NOMO-1 treated with DMSO at 0.1 percent for 48 hours (cell line): ENCODE measurements around the gene FHIT.

Source experiments
- DNase-seq: peaks from one replicate; lab custom pipeline; 2025; ENCODE audit not compliant: unreplicated experiment; lab: John Stamatoyannopoulos, UW

FHIT gene

DNA sequence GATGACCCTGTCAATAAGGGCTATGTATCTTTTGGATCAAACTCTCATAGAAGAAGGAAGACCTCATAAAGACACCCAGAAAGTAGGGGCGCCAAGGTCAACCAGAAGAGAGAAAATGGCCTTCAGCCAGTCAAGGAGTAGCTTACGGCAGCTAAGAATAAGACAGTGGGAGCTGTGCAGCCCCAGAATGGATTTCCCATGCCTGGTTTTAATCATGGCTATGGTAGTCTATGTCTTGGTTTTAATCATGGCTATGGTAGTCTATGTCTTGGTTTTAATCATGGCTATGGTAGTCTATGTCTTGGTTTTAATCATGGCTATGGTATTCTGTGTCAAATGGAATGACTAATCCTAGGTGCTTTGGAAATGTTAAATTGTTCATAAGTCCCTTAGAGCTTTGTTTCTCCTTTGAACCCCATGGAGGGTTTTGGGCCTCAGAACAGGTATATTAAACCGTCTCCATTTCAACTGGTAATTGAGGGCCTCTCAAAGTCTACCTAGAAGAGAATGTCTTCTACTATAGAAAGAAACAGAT is 1459.4 kb downstream of the FHIT start:
- DNase-seq = no peak

DNA sequence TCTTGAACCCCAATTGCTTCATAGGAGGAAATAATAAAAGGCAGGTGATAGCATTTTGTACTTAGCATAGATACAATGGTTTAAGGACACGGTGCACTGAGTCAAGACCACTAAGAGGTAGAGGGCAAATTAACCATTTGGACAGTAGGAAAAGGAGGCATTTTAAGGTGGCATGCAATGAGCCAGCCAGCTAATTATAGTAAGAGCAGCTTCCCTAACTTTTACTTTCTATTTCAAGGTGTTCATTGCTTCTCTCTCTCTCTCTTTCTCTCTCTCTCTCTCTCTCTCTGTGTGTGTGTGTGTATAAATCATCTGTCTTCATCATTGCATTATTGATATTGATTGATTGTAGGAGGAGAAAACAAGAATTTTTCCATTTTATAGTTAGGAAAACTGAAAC is 1461.0 kb downstream of the FHIT start:
- DNase-seq = peak; percentile 16

DNA sequence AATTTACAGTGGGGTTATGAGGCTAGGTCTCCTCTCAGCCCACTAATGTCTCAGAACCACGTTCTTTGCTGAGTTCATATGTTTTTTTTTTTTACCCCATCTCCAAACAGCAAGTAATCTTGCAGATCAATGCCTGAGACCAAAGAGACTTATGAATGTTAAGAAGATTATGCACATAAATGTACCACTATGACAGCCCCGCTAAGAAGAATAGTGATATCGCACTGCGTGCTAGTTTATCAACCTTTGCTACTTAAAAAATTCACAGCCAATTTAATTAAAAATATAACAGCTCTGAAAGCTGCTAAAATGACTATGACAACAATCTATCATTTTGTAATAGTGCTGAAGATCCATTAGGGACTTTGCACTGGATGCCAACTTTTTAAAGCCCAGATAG is 1462.5 kb downstream of the FHIT start:
- DNase-seq = no peak

DNA sequence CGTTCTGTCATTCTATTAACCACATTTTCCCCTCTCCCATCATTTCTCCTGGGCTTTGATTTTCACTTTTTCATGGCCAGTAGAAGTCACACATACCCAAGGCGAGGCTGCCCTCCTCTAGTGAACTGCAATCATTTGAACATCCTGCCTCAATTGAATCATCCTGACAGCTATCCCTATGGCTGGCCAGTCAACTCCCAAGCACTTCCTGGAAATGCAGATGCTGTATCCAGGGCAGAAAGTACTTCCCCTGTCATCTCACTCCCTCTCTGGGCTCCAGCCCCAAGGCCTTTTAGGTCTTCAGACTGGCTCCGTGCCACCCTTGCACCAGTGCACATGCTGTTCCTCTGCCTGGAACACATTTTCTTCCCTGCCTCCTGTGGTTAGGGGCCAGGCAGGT is 1463.1 kb downstream of the FHIT start:
- DNase-seq = no peak

DNA sequence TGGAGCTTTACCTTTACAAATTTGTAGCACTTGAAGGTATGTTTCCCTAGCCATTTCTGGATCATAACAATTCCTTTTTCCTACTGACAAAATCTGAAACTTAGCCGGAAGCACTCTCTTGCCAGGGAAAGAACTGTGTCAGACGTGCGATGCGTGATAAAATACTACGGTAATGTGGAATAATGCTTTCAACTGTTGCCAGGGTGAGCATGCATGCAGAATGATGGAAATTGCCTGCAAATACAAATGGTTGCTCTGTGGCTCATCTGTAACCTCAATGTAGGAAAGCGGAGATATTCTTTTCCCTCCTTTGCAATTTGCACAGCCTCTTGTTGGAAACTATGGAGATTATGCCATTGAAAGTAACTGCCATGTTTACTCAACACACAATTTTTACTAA is 1464.9 kb downstream of the FHIT start:
- DNase-seq = no peak

DNA sequence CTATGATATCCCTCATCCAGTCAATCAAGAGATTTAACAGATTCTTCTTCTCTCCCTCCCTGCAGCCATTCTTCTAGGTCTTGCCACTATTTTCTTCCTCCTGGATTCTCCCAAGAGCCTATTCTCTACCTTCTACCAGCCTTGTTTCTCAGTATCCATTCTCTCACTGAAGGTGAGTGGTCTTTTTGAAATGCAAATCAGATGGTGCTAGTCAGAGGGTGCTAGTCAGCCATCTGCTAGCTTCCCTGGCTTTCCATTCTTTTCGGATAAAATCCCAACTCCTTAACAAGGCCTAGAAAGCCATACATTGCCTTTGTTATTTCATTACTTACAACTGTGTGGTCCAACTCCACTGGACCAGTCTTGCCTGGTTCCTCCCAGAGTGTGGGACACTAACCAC is 1467.1 kb downstream of the FHIT start:
- no peak for DNase-seq

DNA sequence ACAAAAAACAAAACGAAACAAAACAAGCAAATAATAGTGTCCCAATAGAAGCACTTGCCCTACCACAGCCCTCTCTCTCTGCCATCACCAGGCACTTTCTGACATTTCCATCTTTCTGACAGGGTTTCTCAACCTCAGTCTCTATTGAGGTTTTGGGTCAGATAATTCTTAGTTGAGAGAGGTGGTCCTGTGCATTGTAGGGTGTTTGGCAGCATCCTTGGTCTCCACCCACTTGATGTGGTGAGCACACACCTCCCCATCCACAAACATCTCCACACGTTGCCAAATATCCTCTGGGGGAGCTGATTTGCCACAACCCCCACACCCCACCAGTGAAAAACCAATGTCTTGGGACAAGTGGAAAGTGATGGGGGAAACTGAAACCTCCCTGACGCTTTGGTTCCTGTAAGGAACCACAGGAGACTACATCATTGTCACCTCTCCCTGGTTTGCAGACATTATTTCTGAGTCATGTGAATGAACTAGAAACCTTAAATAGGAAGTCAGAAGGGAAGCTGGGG is 1467.7 kb downstream of the FHIT start:
- DNase-seq = peak; percentile 86

DNA sequence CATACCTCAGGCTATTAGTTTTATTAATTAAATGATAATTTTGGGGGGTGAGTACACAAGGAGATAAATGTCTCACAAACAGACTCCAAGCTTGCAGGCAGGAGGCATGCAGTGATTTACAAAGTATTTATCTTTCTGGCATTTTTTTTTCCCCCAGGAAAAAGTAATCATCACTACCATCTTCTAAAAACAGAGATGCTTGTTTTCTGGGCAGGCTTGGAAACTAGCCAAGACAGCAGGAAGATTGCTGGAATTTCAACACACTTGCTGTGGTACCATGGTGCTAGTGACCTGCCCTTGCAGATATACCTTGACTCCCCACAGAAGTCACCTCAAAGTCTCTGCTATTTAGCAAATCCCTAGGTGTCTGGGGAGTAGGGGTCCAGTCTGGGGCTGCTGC is 1468.6 kb downstream of the FHIT start:
- no peak for DNase-seq

DNA sequence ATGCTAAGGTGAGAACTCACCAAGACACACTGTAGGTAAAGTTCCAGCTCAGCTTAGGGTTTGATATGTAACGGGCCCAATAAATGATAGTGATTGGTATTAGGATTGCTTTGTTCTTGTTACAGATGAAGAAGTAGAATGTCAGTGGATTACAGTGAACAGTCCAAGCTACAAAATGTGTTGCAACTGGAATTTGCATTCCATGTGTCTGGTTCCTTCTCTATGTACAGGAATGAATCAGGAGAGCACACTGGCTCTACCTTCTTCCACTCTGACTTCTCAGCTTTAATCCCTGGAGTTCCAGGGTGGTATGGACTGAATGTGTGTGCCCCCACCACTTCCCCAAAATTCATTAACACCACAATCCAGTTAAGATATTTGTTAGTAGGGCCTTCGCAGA is 1471.0 kb downstream of the FHIT start:
- DNase-seq = no peak

DNA sequence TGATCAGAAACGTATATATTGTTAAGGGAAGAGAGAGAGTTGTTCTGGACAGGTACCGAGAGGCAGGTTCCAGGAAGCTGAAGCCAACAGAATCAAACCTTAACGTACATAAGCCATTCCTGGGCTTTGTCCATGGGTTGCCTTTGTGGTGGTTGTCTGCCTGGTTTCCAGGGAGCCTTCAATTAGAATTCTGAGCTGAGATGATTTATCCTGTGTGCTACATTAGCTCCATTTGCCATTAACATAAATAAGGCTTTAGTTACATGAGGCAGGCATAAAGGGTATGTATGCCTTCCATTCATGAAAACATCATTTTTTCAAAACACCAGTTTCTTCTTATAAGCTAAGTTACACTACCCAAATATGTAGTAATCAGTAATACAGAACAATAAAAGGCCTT is 1472.0 kb downstream of the FHIT start:
- DNase-seq = no peak

DNA sequence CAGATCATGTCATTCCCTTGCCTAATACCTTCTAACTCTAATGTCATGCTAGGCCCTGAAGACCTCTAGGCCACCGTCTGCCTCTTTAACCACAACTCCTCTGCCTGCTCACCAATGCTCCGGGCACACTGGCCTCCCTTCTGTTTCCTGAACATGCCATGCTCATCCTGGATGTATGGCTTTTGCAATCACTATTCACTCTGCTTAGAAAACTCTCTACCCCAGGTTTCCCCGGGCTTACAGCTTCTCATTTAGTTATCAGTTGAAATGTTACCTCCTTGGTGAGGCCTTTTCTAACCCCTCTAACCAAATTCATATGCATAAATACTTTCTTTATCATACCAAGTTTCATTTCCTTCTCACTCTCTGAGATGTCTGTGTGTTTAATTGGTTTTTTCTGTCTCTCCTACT is 1473.6 kb downstream of the FHIT start:
- peak; percentile 70 for DNase-seq

DNA sequence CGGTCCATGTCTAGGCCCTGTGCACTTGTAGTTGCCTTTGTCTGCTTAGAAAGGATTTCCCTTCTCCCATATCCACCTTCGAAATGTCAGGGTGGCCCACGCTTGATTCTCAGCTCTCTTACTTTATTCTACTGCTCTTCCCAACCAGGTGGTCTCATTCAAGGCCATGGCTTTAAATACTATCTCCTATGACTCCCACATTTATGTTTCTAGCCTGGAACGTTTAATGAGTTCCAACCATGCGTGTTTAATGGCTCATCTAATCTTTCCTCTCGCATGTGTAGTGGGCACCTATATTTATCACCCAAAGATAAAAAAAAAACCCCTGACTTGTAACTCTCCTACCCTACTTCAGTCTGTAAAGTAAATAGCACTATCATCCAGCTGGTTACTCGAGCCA is 1474.2 kb downstream of the FHIT start:
- no peak for DNase-seq

DNA sequence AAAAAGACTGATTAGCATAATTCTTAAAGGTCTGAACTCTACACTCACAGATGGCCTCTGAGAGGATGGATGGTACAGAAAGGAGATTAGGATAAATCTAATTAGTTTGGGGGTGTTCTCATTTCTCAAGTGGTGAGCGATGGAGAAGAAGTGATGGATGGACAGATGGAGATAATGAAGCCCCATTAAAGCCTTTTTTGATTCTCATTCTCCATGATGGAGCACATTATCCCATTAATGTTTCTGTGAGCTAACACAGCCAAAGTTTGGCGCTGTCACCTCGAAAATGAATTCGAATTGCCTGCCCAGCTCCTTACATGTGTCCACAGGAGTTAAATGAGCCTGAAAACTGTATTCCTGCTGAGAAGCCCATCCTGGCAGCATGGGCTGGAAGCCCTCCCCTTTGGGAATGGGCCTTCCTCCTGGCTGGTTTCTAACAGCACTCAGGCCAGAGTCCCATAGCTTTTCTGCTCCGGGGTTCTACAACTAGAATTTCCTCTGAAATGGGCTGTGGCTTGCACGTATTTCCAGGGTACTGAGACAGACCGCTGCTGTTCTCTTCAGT is 1475.4 kb downstream of the FHIT start:
- DNase-seq = no peak

DNA sequence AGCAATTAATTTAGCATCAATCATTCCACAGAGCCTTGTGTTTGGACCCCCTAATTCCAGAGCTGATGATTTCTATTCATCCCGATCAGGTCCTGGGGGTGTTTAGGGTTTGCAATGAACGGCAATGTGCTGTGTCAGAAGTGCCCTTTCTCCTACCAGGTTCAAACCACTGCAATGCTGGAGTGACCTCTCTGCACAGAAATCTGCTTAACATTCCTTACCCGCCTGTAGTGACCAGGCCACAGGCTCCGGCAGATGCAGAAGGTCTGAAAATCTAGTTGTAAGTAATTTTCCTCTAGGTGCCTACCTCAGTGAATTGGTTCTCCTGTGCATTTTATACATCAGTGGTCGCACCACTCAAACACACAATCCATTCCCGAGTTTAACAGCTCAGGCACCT is 1476.1 kb downstream of the FHIT start:
- DNase-seq = no peak

DNA sequence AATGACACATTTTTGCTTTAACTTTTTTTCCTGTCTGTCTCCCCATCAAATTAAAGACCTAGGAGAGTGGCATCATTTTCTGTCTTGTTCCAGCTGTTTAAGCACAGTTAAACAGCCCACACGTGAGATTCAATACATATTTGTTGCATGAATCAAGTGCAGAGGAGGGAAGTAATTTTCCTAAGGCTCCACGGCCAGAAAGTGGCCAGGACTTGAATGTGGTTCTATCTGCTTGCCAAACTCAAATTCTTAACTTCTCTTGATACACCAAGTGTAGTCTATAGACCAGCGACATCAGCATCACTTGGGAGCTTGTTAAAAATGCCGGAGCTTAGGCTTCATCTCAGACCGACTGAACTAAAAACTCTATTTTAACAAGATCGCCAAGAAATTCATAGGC is 1476.6 kb downstream of the FHIT start:
- no peak for DNase-seq

DNA sequence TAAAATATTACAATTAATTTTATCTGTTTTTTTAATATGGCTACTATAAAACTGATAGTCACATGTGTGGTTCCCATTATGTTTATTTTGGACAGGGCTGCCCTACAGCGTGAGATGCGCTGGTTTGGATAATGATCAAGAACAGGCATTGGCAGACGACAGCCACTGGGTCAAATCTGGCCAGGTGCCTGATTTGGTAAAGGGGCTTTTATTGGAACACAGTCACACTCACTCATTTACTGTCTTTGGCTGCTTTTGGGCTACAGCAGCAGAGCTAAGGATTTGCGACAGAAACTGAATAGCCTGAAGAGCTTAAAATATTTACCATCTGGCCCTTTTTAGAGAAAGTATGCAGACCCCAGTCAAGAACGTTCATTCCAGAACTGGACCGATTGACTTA is 1477.3 kb downstream of the FHIT start:
- no peak for DNase-seq

DNA sequence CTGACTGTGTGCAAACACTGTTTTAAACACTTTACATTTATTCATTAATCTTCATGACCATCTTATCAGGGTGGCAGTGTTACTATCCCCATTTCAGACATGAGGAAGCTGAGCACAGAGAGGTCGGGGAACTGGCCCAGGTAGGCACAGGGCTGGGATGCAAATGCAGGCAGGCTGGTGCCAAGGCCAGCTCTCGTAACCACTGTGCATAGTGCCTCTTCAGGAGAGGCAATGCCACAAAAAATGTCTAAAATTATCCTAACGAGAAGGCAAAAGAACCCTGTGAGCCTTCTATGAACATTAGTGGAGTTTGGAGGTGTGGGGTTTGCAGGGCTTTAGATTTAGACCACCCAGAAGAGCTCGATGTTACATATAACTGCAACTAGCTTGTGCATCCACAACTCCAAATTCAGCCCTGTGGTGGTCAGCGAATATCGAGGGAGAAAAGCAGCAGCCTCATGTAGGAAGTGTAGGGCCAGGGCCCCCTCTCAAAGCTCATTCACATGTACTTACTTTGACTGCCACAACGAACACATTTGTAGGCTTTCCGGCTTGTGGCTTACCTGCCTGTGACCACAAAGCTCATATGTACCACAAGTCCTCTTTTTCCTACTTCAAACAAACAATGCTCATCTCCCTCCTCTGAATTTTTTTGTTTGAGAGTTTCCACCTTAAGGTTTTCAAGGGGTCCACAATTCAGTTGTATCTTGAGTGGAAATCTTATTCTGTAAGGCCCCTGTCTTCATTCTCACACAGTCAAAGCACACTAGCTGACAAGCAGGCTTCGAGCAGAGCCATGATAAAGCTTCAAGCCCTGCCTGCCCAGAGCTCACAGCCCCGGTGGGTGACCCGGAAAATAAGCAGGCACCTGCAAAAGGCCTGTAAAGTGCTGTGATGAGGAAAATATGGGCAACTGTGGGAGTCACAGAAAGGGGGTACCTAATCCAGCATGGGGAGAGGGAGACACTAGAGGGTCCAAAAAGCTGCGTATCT is 1478.5 kb downstream of the FHIT start:
- no peak for DNase-seq

DNA sequence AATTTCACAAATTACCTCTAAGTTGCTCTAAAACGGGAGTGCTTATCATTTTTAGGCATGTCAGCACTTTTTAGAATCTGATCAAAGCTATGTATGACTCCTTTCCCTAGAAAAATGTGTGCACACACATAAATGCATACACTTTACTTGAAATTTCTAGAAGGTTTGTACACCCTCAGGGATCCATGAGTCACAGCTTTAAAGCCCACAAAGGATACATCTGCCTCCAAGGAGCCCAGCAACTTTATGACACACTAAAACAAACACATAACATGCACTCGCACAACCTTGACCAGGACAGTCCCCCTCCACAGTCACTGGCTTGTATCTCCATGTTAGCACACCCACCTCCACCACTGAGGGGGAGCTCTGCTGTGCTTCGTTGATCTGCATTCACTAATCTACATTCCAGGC is 1479.5 kb downstream of the FHIT start:
- no peak for DNase-seq

DNA sequence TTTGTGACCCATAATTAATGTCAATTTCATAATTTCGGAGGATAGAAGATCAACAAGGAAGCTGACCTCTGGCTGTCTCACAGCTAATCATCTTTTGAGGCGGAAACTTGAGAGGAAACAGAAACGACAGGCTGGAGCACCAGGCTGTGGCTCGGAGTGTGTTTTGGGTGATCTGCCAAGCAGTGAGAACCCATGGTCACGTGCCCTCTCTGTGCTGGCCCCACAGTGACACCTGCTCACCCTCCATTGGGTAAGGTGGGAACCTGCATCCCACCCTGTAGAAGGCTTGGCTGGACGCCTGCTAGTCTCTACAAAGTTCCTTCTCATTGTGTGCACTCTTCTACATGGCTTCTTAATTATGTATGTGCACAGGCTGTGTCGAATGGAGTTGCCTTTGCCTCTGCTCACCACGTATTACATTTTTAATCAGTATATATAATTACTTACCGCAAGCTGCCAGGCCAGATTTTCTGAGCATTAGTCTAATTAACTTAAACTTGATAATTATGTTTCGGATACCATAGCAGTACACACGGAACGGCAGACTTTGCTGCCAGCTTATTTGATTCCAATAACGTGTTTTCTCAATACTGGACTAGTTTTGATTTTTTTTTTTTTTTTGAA is 1482.0 kb downstream of the FHIT start:
- DNase-seq = no peak

DNA sequence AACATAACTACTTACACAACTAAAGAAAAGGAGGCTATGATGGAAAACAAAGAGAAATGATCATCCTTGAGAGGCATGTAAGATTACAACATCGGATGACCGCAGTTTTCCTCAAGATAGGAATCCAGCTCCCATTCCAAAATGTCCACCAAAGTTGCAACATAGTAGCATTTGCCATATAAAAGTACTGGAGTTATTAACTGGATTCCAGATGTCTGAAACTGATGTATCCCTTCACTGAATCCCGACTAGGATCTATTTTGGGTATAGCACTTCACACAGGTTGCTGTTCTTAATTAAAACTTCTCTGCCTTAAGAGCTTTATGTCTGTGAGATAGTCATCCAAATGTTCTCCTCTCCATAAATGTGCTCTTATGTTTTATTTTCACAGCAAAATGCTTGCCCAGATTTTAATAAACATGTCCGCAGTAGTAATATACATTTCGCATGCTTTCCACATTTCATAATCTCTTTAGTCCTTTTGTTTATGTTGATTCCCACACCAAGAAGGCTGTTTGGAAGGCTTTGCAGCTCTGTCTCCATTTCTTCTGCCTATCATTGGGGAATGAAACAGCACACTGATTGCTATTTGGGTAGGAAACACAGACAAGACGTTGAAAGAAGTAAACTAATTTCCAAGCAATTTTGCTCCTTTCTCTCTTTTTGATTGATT is 1484.9 kb downstream of the FHIT start:
- DNase-seq = no peak

DNA sequence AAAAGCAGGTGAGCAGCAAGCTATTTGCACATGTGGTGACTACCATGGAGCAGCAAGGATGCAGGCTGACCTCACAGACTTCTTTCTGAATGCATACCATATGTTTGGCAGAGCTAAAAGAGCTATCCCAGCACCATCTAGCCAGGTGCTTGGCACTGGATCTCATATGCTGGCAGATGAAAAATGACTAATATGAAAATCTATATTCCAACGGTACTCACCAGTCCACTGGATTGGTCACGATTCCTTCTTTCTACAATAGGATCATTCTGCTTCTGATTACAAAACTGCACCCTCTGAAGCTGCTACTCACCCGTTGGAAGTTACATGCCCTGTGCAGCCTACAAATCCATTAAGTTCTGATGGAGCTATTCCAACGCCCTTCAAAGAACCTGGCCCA is 1487.1 kb downstream of the FHIT start:
- DNase-seq = no peak
